OCI-LY7 (cell line): ENCODE measurements around the gene CNN2. TPM values are rescaled to one million over a fixed set of nuclear protein-coding genes. Genes with fewer than 3 reads are reported as not detected.

Experiments
- BruUV-seq: library from RNA; stranded (reverse); fragments of 400-500 nt; replicated peaks from 2 replicates; lab custom pipeline; 2021; lab: Mats Ljungman, UMichigan
- CTCF ChIA-PET: fragments of 300-600 bp; sonication (Branson Sonifier 250); formaldehyde crosslinking; loops from one replicate; lab custom pipeline; 2022; ENCODE audit warnings: antibody characterized with exemption; ENCODE audit not compliant: unreplicated experiment; lab: Charles Lee
- POLR2A ChIA-PET: fragments of 300-600 bp; sonication (Branson Sonifier 250); formaldehyde crosslinking; loops from one replicate; lab custom pipeline; 2022; ENCODE audit warnings: antibody characterized with exemption; lab: Charles Lee
- DNase-seq: peaks from one replicate; pipeline ENCODE4 v3.0.0-alpha.2; 2015; ENCODE audit warnings: low spot score
- H2AFZ ChIP-seq: fragments of 200-600 bp; sonication (generic), shearing (Covaris generic); 2 replicates; pipeline ENCODE4 v1.6.1; 2014; ENCODE audit warnings: mild to moderate bottlenecking, antibody characterized with exemption, low read length, moderate library complexity
- H3K27ac ChIP-seq: fragments of 200-600 bp; sonication (generic); 2 replicates; pipeline ENCODE4 v1.5.1; 2014; ENCODE audit warnings: mixed run types, low read depth, mild to moderate bottlenecking, moderate library complexity, low read length, inconsistent platforms; ENCODE audit not compliant: poor library complexity, severe bottlenecking
- H3K36me3 ChIP-seq: fragments of 200-600 bp; sonication (generic); 2 replicates; pipeline ENCODE4 v1.6.1; 2014; ENCODE audit warnings: mild to moderate bottlenecking, antibody characterized with exemption, low read length, moderate library complexity, mixed read lengths; ENCODE audit not compliant: insufficient read depth
- H3K4me1 ChIP-seq: fragments of 200-600 bp; sonication (generic); 2 replicates; pipeline ENCODE4 v1.5.1; 2014; ENCODE audit warnings: mild to moderate bottlenecking, low read length; ENCODE audit not compliant: insufficient read depth, poor library complexity, severe bottlenecking
- H3K4me2 ChIP-seq: fragments of 200-600 bp; sonication (generic); 2 replicates; pipeline ENCODE4 v1.6.1; 2014; ENCODE audit warnings: mild to moderate bottlenecking, low read length
- H3K4me3 ChIP-seq: fragments of 200-600 bp; sonication (generic); 2 replicates; pipeline ENCODE4 v1.5.1; 2014; ENCODE audit warnings: mild to moderate bottlenecking, low read depth, low read length; ENCODE audit not compliant: poor library complexity, severe bottlenecking
- H3K79me2 ChIP-seq: fragments of 200-600 bp; sonication (generic); 2 replicates; pipeline ENCODE4 v1.6.1; 2016; ENCODE audit warnings: low read depth, mild to moderate bottlenecking, low read length, moderate library complexity, mixed read lengths; ENCODE audit not compliant: insufficient read depth
- H3K9me2 ChIP-seq: fragments of 200-600 bp; sonication (generic); 2 replicates; pipeline ENCODE4 v1.6.1; 2016; ENCODE audit warnings: mild to moderate bottlenecking, low read length, mixed read lengths; ENCODE audit not compliant: insufficient read depth
- H3K9me3 ChIP-seq: fragments of 200-600 bp; sonication (generic); 2 replicates; pipeline ENCODE4 v1.6.1; 2014; ENCODE audit warnings: mild to moderate bottlenecking, mixed run types, low read length, mixed read lengths
- H4K20me1 ChIP-seq: fragments of 200-600 bp; sonication (generic); 2 replicates; pipeline ENCODE4 v1.6.1; 2014; ENCODE audit warnings: mild to moderate bottlenecking, antibody characterized with exemption, low read length, moderate library complexity, mixed read lengths; ENCODE audit not compliant: insufficient read depth
- CTCF ChIP-seq: fragments of 200-600 bp; sonication (generic); conservative IDR thresholded peaks from 2 replicates; pipeline ENCODE4 v1.5.1; 2014; ENCODE audit warnings: mild to moderate bottlenecking, antibody characterized with exemption, low read length, moderate library complexity, mixed read lengths
- EZH2phosphoT487 ChIP-seq: fragments of 200-600 bp; sonication (generic); IDR thresholded peaks from 2 replicates; pipeline ENCODE4 v1.6.1; 2018; ENCODE audit warnings: low read depth, borderline replicate concordance, mild to moderate bottlenecking, mixed run types, antibody characterized with exemption, low read length, moderate library complexity, mixed read lengths
- intact Hi-C: fragments of 100-400 bp; cut with micrococcal nuclease; formaldehyde crosslinking; loops from one replicate; pipeline ENCODE4 v1.10.0; 2022; ENCODE audit not compliant: unreplicated experiment
- total RNA-seq, 2 experiments: library from RNA; depleted of rRNA in 1 of 2; stranded (reverse); fragments of >200 nt in 1 of 2; shearing (Covaris generic) in 1 of 2; gene quantifications; 2 replicates each; pipeline ENCODE4 v1.2.3, GENCODE V29; 2014 to 2022

Gene CNN2
- total RNA-seq, 2 experiments from 2014 or later: 73.7 to 127 TPM

- ChIA-PET POLR2A (no interaction called here), CTCF (no interaction called here)
- Histone ChIP-seq H3K4me3 (no peak overlapping the region), H3K27ac (no peak overlapping the region), H3K4me2 (no peak overlapping the region), H4K20me1 (no peaks in the 10 kb centered on the region), H3K4me1 (no peaks in the 10 kb centered on the region), H3K9me2 (no peaks in the 10 kb centered on the region), H3K9me3 (no peaks in the 10 kb centered on the region), H2AFZ (no peak overlapping the region), H3K36me3 (peaks cover 36% of the 10 kb centered on the region), H3K79me2 (no peaks in the 10 kb centered on the region)
- intact Hi-C loops: no loop called here
- no TSS peak for BruUV-seq
- no peak for DNase-seq
- TF ChIP-seq EZH2phosphoT487 (no peak), CTCF (no peak)
Observed at GRCh38 chr19:995051-995827, 31.2 kb upstream of the CNN2 start.

GRCh38 chr19:996051-996838, 30.2 kb upstream of the CNN2 start:
- CTCF ChIA-PET: no interaction called here
- Histone ChIP-seq H2AFZ (no peak overlapping the region), H3K4me1 (no peaks in the 10 kb centered on the region), H3K9me2 (no peaks in the 10 kb centered on the region), H3K36me3 (peaks cover 26% of the 10 kb centered on the region), H4K20me1 (no peaks in the 10 kb centered on the region), H3K27ac (no peak overlapping the region), H3K79me2 (no peaks in the 10 kb centered on the region), H3K4me2 (no peak overlapping the region), H3K9me3 (no peaks in the 10 kb centered on the region), H3K4me3 (no peak overlapping the region)
- no TSS peak for BruUV-seq
- POLR2A ChIA-PET: interaction anchor here (0.7 kb wide), 1 partner anchor 9 kb away, joined by 3 read pairs; no protein-coding TSS in a partner anchor
- DNase-seq: no peak
- TF ChIP-seq EZH2phosphoT487: no peak
- TF ChIP-seq CTCF: no peak
- intact Hi-C loops: no loop called here
